GM18526 (cell line): ENCODE measurements around the gene IL11RA.

Source experiments
- POLR2A ChIP-seq: IDR thresholded peaks from 3 replicates; pipeline ENCODE4 v1.6.1; 2011; ENCODE audit not compliant: insufficient read length; ENCODE audit errors: extremely low read depth

IL11RA gene

DNA sequence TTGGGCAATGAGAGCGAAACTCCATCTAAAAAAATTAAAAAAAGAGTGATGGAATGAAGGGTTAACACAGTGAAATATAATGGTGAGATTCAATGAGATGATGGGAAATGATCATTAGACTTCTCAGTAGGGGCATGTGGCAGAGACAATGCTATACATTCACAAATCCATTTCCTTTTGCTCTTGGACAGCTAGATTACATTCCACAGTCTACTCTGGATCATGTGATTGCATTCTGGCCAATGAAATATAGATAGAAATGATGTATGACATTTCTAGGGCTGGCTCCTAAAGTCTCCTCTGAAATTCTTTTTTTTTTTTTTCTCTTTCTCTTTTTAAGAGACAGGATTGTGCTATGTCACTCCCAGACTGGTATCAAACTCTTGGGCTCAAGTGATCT lies 9.3 kb upstream of the IL11RA start:
- TF ChIP-seq POLR2A: no peak

DNA sequence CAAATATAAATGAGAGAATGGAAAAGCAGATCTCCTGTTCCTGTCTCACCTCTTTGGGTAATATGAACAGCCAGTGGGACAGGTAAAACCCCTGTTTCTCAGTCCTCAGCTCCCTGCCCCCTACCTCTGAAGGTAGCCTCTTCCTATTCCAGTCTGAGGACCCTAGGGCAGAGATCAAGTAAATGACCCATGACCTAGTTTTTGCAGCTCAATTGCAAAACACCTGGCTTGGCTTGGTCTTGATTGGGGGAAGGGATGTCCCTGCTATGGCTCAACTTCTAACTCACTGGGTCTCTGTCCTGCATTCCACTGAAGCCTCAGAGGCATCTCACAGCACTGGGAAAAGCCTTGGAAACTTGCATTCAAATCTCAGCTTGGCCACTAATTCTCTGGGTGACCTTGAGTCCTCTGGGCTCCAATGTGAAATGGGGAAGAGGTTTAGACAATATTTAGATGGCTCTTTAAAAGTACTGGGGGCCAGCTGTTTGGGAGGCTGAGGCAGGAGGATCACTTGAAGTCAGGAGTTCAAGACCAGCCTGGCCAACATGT lies 7.1 kb upstream of the IL11RA start:
- TF ChIP-seq POLR2A: no peak

DNA sequence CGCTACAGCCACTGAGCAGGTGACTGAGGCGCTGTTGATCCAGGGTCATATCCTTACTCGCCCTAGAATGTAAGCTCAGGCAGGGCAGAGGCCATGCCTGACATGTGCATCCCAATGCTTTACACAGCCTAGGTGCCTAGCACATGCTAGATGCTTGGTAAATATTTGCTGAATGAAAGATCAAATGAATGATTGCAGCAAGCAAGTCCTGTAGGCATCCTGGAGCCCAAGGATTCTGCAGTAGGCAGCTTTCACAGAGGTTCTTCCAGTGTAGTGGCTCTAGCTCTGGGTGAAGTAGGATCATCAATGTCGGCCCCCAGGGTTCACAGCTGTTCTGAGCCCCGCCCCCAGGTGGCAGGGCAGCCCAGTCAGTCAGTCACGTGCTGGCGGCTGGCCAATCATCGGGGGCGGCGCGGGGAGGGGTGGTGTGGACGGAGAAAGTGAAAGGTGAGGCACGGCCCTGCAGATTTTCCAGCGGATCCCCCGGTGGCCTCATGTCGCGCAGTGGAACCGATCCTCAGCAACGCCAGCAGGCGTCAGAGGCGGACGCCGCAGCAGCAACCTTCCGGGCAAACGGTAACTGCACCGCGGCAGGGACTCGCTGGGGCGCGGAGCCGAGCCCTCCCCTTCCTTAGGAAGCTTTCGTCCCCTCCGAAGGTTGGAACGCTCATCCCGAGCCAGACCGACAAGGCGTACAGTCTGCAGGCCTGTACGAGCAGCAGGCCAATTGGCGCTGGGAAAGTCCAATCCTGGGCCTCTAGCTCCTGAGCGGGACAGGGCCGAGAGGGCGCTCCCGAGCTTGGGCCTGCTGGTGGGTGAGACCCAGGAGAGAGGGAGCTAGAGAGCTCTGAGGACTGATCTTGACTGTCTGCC lies 5.5 kb upstream of the IL11RA start, which contains the start of gene GALT:
TSS of gene GALT (plus strand) at position 465 of the 873 bp plus-strand sequence. CDS start at position 495, 30 bp downstream.
- TF ChIP-seq POLR2A: peak; percentile 81

DNA sequence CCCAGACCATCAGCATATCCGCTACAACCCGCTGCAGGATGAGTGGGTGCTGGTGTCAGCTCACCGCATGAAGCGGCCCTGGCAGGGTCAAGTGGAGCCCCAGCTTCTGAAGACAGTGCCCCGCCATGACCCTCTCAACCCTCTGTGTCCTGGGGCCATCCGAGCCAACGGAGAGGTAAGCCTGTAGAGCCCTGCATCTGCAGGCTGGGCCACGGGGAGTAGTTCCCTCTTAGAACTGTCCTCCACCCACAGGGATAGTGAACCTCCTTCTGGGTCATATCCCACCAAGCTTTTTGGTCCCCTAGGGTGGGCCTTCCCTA lies 4.9 kb upstream of the IL11RA start:
- no peak for TF ChIP-seq POLR2A

DNA sequence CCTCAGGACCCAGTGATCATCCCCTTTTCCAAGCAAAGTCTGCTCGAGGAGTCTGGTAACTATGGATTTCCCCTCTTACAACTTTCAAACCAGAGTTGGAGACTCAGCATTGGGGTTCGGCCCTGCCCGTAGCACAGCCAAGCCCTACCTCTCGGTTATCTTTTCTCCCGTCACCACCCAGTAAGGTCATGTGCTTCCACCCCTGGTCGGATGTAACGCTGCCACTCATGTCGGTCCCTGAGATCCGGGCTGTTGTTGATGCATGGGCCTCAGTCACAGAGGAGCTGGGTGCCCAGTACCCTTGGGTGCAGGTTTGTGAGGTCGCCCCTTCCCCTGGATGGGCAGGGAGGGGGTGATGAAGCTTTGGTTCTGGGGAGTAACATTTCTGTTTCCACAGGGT lies 4.3 kb upstream of the IL11RA start:
- no peak for TF ChIP-seq POLR2A

DNA sequence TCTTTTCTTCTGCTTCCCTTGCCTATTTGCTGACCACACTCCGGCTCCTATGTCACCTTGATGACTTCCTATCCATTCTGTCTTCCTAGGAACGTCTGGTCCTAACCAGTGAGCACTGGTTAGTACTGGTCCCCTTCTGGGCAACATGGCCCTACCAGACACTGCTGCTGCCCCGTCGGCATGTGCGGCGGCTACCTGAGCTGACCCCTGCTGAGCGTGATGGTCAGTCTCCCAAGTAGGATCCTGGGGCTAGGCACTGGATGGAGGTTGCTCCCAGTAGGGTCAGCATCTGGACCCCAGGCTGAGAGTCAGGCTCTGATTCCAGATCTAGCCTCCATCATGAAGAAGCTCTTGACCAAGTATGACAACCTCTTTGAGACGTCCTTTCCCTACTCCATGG lies 3.3 kb upstream of the IL11RA start:
- TF ChIP-seq POLR2A: no peak

DNA sequence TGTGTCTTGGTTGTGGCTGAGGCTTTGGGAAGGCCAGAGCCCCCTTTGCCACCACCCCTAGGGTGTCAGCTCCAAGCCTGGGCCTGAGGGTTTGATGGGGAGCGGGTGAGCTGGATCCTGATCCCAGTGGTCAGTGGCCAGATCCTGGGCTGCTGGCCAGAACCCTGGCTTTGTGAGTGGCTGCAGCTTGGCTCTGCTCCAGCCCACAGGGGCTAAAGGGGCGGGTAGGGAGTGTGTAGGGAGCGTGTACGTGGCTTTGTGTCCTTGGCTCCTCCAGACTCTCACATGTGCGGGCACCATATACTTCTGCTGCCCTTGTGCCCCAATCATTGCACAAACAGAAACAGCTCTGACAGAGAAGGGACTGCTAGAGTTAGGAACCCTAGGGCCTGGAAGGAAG lies 1.2 kb upstream of the IL11RA start:
- TF ChIP-seq POLR2A: no peak

DNA sequence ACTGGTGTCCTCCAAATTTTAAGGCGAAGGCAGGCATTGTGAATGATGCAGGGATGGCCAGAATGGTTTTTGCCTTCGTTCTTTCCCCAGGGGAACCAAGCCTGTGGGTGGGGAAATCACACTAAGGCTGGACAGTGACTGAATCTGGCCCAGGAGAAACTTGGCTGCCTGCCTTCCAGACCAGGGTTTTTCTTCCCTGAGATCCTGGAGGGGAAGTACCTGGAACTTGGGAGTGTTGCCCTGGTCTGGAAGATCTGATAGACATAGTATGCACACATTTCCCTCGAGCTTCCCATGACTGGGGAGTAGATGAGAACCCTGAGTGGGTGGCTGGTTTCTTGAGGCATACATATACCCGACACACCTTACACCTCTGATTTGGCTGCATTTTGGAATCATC lies 664 bp upstream of the IL11RA start:
- TF ChIP-seq POLR2A: no peak

DNA sequence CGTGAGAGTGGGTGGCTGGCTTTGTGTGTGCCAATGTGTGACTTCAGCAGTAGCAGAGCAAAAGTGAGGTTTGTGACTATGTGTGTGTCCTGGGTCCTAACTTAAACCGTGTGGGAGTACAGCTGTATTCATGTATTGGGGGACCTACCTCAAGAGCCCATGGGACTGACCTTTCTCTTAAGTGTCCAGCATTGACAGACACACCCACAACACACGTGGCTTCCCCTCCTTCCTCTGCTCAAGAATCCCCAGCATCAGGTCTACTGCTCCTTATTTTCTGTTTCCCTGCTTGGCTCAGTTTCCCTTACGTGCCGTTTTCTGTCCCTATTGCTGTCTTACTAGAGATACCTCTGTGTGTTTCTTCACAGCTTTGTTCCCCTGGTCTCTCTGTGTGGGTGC lies 616 bp downstream of the IL11RA start:
- no peak for TF ChIP-seq POLR2A

DNA sequence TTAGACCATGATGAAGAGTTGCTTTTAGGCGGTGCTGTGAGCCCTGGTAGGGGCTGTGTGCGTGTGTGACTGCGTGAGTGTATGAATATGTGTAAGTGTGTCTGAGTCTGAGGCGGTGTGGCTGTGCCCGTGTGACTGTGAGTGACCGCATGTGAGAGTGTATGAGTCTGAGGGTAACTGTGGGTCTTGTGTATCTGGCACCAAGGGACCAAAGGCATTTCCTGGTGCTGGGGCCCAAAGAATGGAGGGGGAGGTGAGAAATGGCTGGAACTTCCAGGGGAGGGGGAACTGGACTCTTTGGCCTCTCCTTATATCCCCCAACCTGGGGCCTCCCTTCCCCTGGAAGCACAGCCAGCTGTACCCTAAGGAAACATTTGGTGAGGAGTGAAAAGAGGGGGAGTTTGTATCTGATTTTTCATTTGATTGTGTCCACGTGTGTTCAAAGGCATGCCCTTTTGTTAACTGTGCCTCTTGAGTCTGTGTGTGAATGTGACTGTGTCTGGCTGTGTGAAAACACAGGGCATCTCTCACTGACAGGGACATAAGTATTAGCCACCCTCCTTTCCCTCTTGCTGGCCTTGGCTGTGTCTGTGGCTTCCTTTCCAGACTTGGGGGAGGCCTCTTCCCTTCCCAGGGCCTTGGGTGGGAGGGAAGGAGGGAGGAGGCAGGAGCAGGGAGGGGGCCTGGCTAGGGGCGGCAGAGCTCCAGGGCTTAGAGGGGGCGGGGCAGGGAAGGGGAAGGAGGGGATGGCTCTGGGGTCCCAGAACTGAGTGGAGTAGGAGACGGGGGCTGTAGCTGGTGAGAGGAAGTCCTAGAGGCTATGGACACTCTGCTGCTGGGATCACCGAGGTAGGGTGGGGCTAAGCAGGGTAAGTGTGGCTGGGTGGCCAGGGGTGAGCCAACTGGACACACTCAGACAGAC lies 1.4 kb downstream of the IL11RA start:
- TF ChIP-seq POLR2A: no peak

DNA sequence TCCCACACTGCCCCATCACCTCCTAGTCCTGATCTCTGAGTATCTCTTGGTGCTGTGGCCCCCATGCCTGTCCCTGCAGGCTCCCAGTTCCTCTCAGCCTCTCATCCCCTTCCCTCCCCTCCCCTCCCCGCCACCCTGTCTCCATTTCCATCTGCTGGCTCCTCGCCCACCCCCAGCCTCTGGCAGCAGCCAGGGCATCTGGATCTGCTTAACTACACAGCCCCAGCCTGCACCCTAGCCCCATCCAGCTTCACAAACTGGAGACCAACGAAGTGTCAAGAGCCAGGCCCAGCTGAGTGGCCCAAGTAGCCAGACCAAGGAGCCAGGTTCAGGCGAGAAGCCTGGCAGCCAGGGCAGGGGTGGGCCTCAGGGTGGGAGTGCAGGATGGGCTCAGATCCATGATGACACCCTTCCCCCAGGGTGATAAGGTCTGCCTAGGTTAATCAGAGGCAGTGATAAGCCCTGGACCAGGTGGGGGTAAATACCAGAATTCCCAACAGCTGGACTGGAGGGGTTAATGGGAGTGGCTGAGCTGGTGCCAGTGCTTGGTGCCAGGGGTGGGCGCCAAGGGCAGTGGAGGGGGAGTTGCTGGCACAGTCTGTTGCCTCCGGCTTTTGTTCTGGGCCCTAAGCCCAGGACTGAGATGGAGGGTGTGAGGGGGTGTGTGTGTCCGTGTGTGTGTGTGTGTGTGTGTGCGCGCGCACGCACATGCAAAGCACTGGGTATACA lies 2.5 kb downstream of the IL11RA start:
- no peak for TF ChIP-seq POLR2A

DNA sequence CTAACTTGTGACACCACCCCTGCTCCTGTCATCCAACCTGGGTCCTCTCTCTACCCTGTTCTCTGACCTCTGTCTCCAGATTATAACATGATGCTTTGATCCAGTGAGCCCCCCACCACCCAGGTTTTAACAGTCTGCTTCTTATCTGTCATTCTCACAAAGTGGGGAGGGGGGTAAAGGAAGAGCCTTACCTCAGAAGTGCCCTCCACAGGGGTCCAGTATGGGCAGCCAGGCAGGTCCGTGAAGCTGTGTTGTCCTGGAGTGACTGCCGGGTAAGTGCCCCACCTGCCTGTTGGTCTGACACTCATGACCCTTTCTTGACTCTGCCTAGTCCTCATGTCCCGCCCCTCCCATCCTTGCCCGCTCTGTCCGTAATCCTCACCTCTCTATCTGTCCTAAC lies 3.4 kb downstream of the IL11RA start:
- no peak for TF ChIP-seq POLR2A

DNA sequence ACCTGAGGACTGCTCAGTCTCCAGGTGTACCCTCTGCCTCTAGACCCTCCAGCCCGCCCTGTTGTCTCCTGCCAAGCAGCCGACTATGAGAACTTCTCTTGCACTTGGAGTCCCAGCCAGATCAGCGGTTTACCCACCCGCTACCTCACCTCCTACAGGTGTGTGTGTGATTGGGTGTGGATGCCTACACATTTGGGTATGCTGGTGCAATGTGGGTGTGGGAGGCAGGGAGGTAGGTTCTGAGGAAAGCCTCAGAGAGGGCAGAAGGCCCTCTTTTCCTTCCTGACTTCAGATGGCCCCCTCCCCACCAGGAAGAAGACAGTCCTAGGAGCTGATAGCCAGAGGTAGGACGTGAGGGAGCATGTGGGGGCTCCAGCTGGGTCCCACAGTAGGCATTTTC lies 5.0 kb downstream of the IL11RA start:
- no peak for TF ChIP-seq POLR2A

DNA sequence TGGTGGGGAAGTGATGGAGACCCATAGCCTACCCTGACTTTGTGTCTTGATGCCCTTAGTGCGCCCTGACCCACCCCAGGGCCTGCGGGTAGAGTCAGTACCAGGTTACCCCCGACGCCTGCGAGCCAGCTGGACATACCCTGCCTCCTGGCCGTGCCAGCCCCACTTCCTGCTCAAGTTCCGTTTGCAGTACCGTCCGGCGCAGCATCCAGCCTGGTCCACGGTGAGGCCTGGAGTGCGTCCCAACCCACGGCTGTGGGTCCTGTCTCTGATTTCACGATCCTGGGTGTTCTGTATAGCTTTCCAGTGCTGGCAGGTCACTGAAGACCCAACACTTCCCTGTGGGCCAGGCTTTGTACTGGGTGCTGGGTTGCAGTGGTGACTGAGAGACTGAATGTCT lies 6.5 kb downstream of the IL11RA start:
- TF ChIP-seq POLR2A: no peak

DNA sequence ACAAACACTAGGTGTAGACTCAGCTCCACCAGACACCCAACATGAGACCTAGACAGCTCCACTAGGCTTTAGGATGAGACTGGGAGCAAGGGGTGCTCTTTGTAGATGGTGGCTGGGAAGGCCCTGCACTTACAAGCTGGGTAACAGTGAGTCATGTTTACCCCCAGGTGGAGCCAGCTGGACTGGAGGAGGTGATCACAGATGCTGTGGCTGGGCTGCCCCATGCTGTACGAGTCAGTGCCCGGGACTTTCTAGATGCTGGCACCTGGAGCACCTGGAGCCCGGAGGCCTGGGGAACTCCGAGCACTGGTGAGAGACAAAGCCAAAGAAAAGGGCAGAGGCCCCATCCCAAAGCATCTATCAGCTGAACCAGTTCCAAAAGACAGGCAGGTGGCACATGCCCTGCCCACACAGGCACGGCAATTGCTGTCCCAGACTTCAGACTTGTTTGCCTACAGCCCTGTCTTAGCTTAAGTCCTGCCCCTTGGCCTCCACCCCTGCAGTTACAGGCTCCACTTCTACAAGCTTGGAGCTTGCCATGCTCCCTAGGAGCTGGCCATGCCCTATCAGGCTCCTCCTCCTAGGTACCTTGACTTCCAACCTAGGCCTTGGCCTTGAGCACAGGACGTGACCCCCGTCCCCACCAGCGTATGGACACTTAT lies 7.7 kb downstream of the IL11RA start:
- TF ChIP-seq POLR2A: no peak
